Measurements from ENCODE around the gene CNTNAP2.

Gene CNTNAP2

GRCh38 chr7:147496209-147496608 lies 1379.6 kb downstream of the CNTNAP2 start:
- no peak overlapping the region for H3K27ac ChIP-seq (ENCODE audit: low read length)
- no peaks in the 10 kb centered on the region for H3K4me1 ChIP-seq (ENCODE audit: control insufficient read depth, low read depth, low read length)
- no peaks in the 10 kb centered on the region for H3K36me3 ChIP-seq (ENCODE audit: control insufficient read depth, low read depth, low read length)
- H3K9me3 ChIP-seq (ENCODE audit: control insufficient read depth, low read depth, low read length): peaks cover 3% of the 10 kb centered on the region
- no peak overlapping the region for H3K4me3 ChIP-seq (ENCODE audit: low read length)
- H3K9ac ChIP-seq (ENCODE audit: low read length): no peak overlapping the region
- H3K27me3 ChIP-seq (ENCODE audit: control insufficient read depth, insufficient read depth, low read length): no peaks in the 10 kb centered on the region

GRCh38 chr7:147497246-147497645 lies 1380.6 kb downstream of the CNTNAP2 start:
- Histone ChIP-seq H3K36me3 (ENCODE audit: control insufficient read depth, low read depth, low read length) (no peaks in the 10 kb centered on the region), H3K4me1 (ENCODE audit: control insufficient read depth, low read depth, low read length) (no peaks in the 10 kb centered on the region), H3K27ac (ENCODE audit: low read length) (no peak overlapping the region), H3K4me3 (ENCODE audit: low read length) (no peak overlapping the region), H3K9ac (ENCODE audit: low read length) (no peak overlapping the region), H3K27me3 (ENCODE audit: control insufficient read depth, insufficient read depth, low read length) (no peaks in the 10 kb centered on the region), H3K9me3 (ENCODE audit: control insufficient read depth, low read depth, low read length) (peaks cover 3% of the 10 kb centered on the region)

GRCh38 chr7:147498081-147498480 lies 1381.5 kb downstream of the CNTNAP2 start:
- Histone ChIP-seq H3K36me3 (ENCODE audit: control insufficient read depth, low read depth, low read length) (no peaks in the 10 kb centered on the region), H3K27me3 (ENCODE audit: control insufficient read depth, insufficient read depth, low read length) (no peaks in the 10 kb centered on the region), H3K4me3 (ENCODE audit: low read length) (no peak overlapping the region), H3K4me1 (ENCODE audit: control insufficient read depth, low read depth, low read length) (no peaks in the 10 kb centered on the region), H3K27ac (ENCODE audit: low read length) (no peak overlapping the region), H3K9me3 (ENCODE audit: control insufficient read depth, low read depth, low read length) (peaks cover 3% of the 10 kb centered on the region), H3K9ac (ENCODE audit: low read length) (no peak overlapping the region)

GRCh38 chr7:147509035-147509501 lies 1392.5 kb downstream of the CNTNAP2 start:
- H3K27me3 ChIP-seq (ENCODE audit: control insufficient read depth, insufficient read depth, low read length): no peaks in the 10 kb centered on the region
- H3K4me3 ChIP-seq (ENCODE audit: low read length): no peak overlapping the region
- H3K9me3 ChIP-seq (ENCODE audit: control insufficient read depth, low read depth, low read length): no peaks in the 10 kb centered on the region
- H3K27ac ChIP-seq (ENCODE audit: low read length): no peak overlapping the region
- H3K9ac ChIP-seq (ENCODE audit: low read length): no peak overlapping the region
- H3K4me1 ChIP-seq (ENCODE audit: control insufficient read depth, low read depth, low read length): no peaks in the 10 kb centered on the region
- no peaks in the 10 kb centered on the region for H3K36me3 ChIP-seq (ENCODE audit: control insufficient read depth, low read depth, low read length)

- no peak overlapping the region for H3K4me3 ChIP-seq (ENCODE audit: low read length)
- H3K4me1 ChIP-seq (ENCODE audit: control insufficient read depth, low read depth, low read length): no peaks in the 10 kb centered on the region
- no peaks in the 10 kb centered on the region for H3K36me3 ChIP-seq (ENCODE audit: control insufficient read depth, low read depth, low read length)
- H3K27me3 ChIP-seq (ENCODE audit: control insufficient read depth, insufficient read depth, low read length): no peaks in the 10 kb centered on the region
- H3K27ac ChIP-seq (ENCODE audit: low read length): no peak overlapping the region
- H3K9ac ChIP-seq (ENCODE audit: low read length): no peak overlapping the region
- no peaks in the 10 kb centered on the region for H3K9me3 ChIP-seq (ENCODE audit: control insufficient read depth, low read depth, low read length)
Observed at GRCh38 chr7:147509541-147510200, 1393.1 kb downstream of the CNTNAP2 start.

GRCh38 chr7:147510201-147510542 lies 1393.6 kb downstream of the CNTNAP2 start:
- Histone ChIP-seq H3K27ac (ENCODE audit: low read length) (no peak overlapping the region), H3K9me3 (ENCODE audit: control insufficient read depth, low read depth, low read length) (no peaks in the 10 kb centered on the region), H3K4me3 (ENCODE audit: low read length) (no peak overlapping the region), H3K4me1 (ENCODE audit: control insufficient read depth, low read depth, low read length) (no peaks in the 10 kb centered on the region), H3K9ac (ENCODE audit: low read length) (no peak overlapping the region), H3K36me3 (ENCODE audit: control insufficient read depth, low read depth, low read length) (no peaks in the 10 kb centered on the region), H3K27me3 (ENCODE audit: control insufficient read depth, insufficient read depth, low read length) (no peaks in the 10 kb centered on the region)

GRCh38 chr7:147510923-147511322 lies 1394.3 kb downstream of the CNTNAP2 start:
- Histone ChIP-seq H3K27ac (ENCODE audit: low read length) (no peak overlapping the region), H3K4me3 (ENCODE audit: low read length) (no peak overlapping the region), H3K4me1 (ENCODE audit: control insufficient read depth, low read depth, low read length) (no peaks in the 10 kb centered on the region), H3K9ac (ENCODE audit: low read length) (no peak overlapping the region), H3K9me3 (ENCODE audit: control insufficient read depth, low read depth, low read length) (no peaks in the 10 kb centered on the region), H3K27me3 (ENCODE audit: control insufficient read depth, insufficient read depth, low read length) (no peaks in the 10 kb centered on the region), H3K36me3 (ENCODE audit: control insufficient read depth, low read depth, low read length) (no peaks in the 10 kb centered on the region)

- Histone ChIP-seq H3K27me3 (ENCODE audit: control insufficient read depth, insufficient read depth, low read length) (no peaks in the 10 kb centered on the region), H3K4me3 (ENCODE audit: low read length) (no peak overlapping the region), H3K9ac (ENCODE audit: low read length) (no peak overlapping the region), H3K9me3 (ENCODE audit: control insufficient read depth, low read depth, low read length) (no peaks in the 10 kb centered on the region), H3K36me3 (ENCODE audit: control insufficient read depth, low read depth, low read length) (no peaks in the 10 kb centered on the region), H3K4me1 (ENCODE audit: control insufficient read depth, low read depth, low read length) (no peaks in the 10 kb centered on the region), H3K27ac (ENCODE audit: low read length) (no peak overlapping the region)
Observed at GRCh38 chr7:147513451-147513850, 1396.8 kb downstream of the CNTNAP2 start.

- H3K27ac ChIP-seq (ENCODE audit: low read length): no peak overlapping the region
- no peaks in the 10 kb centered on the region for H3K27me3 ChIP-seq (ENCODE audit: control insufficient read depth, insufficient read depth, low read length)
- H3K36me3 ChIP-seq (ENCODE audit: control insufficient read depth, low read depth, low read length): no peaks in the 10 kb centered on the region
- H3K4me1 ChIP-seq (ENCODE audit: control insufficient read depth, low read depth, low read length): no peaks in the 10 kb centered on the region
- H3K9me3 ChIP-seq (ENCODE audit: control insufficient read depth, low read depth, low read length): no peaks in the 10 kb centered on the region
- no peak overlapping the region for H3K9ac ChIP-seq (ENCODE audit: low read length)
- H3K4me3 ChIP-seq (ENCODE audit: low read length): no peak overlapping the region
Observed at GRCh38 chr7:147516391-147516790, 1399.8 kb downstream of the CNTNAP2 start.

GRCh38 chr7:147519062-147519461 lies 1402.5 kb downstream of the CNTNAP2 start:
- Histone ChIP-seq H3K4me1 (ENCODE audit: control insufficient read depth, low read depth, low read length) (no peaks in the 10 kb centered on the region), H3K9ac (ENCODE audit: low read length) (no peak overlapping the region), H3K4me3 (ENCODE audit: low read length) (no peak overlapping the region), H3K27ac (ENCODE audit: low read length) (no peak overlapping the region), H3K9me3 (ENCODE audit: control insufficient read depth, low read depth, low read length) (no peaks in the 10 kb centered on the region), H3K27me3 (ENCODE audit: control insufficient read depth, insufficient read depth, low read length) (no peaks in the 10 kb centered on the region), H3K36me3 (ENCODE audit: control insufficient read depth, low read depth, low read length) (no peaks in the 10 kb centered on the region)

- Histone ChIP-seq H3K4me3 (ENCODE audit: low read length) (no peak overlapping the region), H3K36me3 (ENCODE audit: control insufficient read depth, low read depth, low read length) (no peaks in the 10 kb centered on the region), H3K27ac (ENCODE audit: low read length) (no peak overlapping the region), H3K27me3 (ENCODE audit: control insufficient read depth, insufficient read depth, low read length) (no peaks in the 10 kb centered on the region), H3K9me3 (ENCODE audit: control insufficient read depth, low read depth, low read length) (no peaks in the 10 kb centered on the region), H3K9ac (ENCODE audit: low read length) (no peak overlapping the region), H3K4me1 (ENCODE audit: control insufficient read depth, low read depth, low read length) (no peaks in the 10 kb centered on the region)
Observed at GRCh38 chr7:147523056-147523455, 1406.5 kb downstream of the CNTNAP2 start.

GRCh38 chr7:147524726-147525250 lies 1408.2 kb downstream of the CNTNAP2 start:
- H3K27me3 ChIP-seq (ENCODE audit: control insufficient read depth, insufficient read depth, low read length): no peaks in the 10 kb centered on the region
- no peaks in the 10 kb centered on the region for H3K4me1 ChIP-seq (ENCODE audit: control insufficient read depth, low read depth, low read length)
- H3K9me3 ChIP-seq (ENCODE audit: control insufficient read depth, low read depth, low read length): no peaks in the 10 kb centered on the region
- H3K27ac ChIP-seq (ENCODE audit: low read length): no peak overlapping the region
- no peaks in the 10 kb centered on the region for H3K36me3 ChIP-seq (ENCODE audit: control insufficient read depth, low read depth, low read length)
- H3K4me3 ChIP-seq (ENCODE audit: low read length): no peak overlapping the region
- H3K9ac ChIP-seq (ENCODE audit: low read length): no peak overlapping the region
